Left lung (tissue), 10 donors: ENCODE measurements around the gene FHOD3. TPM values are rescaled to one million over a fixed set of nuclear protein-coding genes. Genes with fewer than 3 reads are reported as not detected.

Experiments
- ATAC-seq: fragments of 200-7000 bp; cut with Tn5 transposase; one replicate; pipeline ENCODE4 v1.9.1; 2020; ENCODE audit warnings: moderate library complexity
- DNase-seq, 4 donors: peaks; one replicate each; pipeline ENCODE4 v3.0.0-alpha.2; 2013 to 2020
- H3K27ac ChIP-seq, 2 donors: fragments of 200-600 bp; sonication (generic) in 1 of 2; one replicate each; pipeline versions ENCODE4 v1.5.0 to v1.8.0; 2020 to 2021
- H3K27me3 ChIP-seq, 2 donors: fragments of 200-600 bp; sonication (generic) in 1 of 2; one replicate each; pipeline versions ENCODE4 v1.5.0 to v1.8.0; 2020 to 2021
- H3K36me3 ChIP-seq, 2 donors: fragments of 200-600 bp; sonication (generic) in 1 of 2; one replicate each; pipeline versions ENCODE4 v1.5.0 to v1.8.0; 2020 to 2021
- H3K4me1 ChIP-seq, 2 donors: fragments of 200-600 bp; one replicate each; pipeline ENCODE4 v1.8.0; 2021
- H3K4me3 ChIP-seq, 2 donors: fragments of 200-600 bp; sonication (generic) in 1 of 2; one replicate each; pipeline versions ENCODE4 v1.5.0 to v1.8.0; 2020 to 2021; ENCODE audit warnings: mild to moderate bottlenecking in 1 of 2
- H3K9me3 ChIP-seq, 2 donors: fragments of 200-600 bp; sonication (generic) in 1 of 2; one replicate each; pipeline versions ENCODE4 v1.5.0 to v1.8.0; 2020 to 2021
- CTCF ChIP-seq, 2 donors: fragments of 200-600 bp; sonication (generic) in 1 of 2; IDR thresholded peaks; one replicate each; pipeline versions ENCODE4 v1.5.0 to v1.8.0; 2021; ENCODE audit warnings: antibody characterized with exemption in 2 of 2
- intact Hi-C, 2 donors: fragments of 100-400 bp; cut with DNase I; formaldehyde crosslinking; loops; one replicate each; pipeline versions ENCODE4 v1.11.2 to v1.14.2; 2022
- polyA plus RNA-seq, 6 donors: library from polyadenylated mRNA; unstranded; fragments of 120-200 nt; gene quantifications; one replicate each; pipeline ENCODE4 v1.2.1, GENCODE V29; 2013; ENCODE audit not compliant: insufficient read length in 6 of 6
- total RNA-seq, 2 donors: library from RNA; stranded (reverse); fragmentation: NEBNext Ultra II Directional; extraction: Animal tissue kit (Norgen Biotek cat#: 25700); gene quantifications; one replicate each; pipeline ENCODE4 v1.2.1, GENCODE V29; 2021
- donor health status: DM: no; HTN: yes; CAD: no.
- donor health status: DM: no; HTN: no; CAD: no.

FHOD3 gene
- total and polyA plus RNA-seq, 8 donors: 0.55 to 2.9 (median 1.5) TPM

- H3K4me1 ChIP-seq: no peaks in the 10 kb centered on the region
- intact Hi-C loops: no loop called here
- H3K9me3 ChIP-seq: no peaks in the 10 kb centered on the region
- no peak for DNase-seq
- H3K27me3 ChIP-seq: peaks cover 0 to 4% of the 10 kb centered on the region in 2 donors
- H3K36me3 ChIP-seq: no peaks in the 10 kb centered on the region
- H3K27ac ChIP-seq: no peak overlapping the region
- no peak overlapping the region for H3K4me3 ChIP-seq
- no peak for TF ChIP-seq CTCF (IDR thresholded peaks at IDR 0.05)
- ATAC-seq: peak; percentile 30
These were observed 405.0 kb downstream of the FHOD3 start for GRCh38 chr18:36702401-36703013.

GRCh38 chr18:36704156-36704555 lies 406.6 kb downstream of the FHOD3 start:
- no peaks in the 10 kb centered on the region for H3K9me3 ChIP-seq
- TF ChIP-seq CTCF (IDR thresholded peaks at IDR 0.05): no peak
- H3K27ac ChIP-seq: no peak overlapping the region
- H3K4me1 ChIP-seq: no peaks in the 10 kb centered on the region
- no peaks in the 10 kb centered on the region for H3K36me3 ChIP-seq
- H3K4me3 ChIP-seq: no peak overlapping the region
- no peak for ATAC-seq
- intact Hi-C loops: no loop called here
- H3K27me3 ChIP-seq: peaks cover 0 to 4% of the 10 kb centered on the region in 2 donors
- no peak for DNase-seq

- Histone ChIP-seq H3K27ac (no peak overlapping the region), H3K36me3 (no peaks in the 10 kb centered on the region), H3K4me3 (no peak overlapping the region), H3K9me3 (no peaks in the 10 kb centered on the region), H3K27me3 (peaks cover 0 to 4% of the 10 kb centered on the region in 2 donors), H3K4me1 (no peaks in the 10 kb centered on the region)
- no peak for DNase-seq
- TF ChIP-seq CTCF (IDR thresholded peaks at IDR 0.05): no peak
- ATAC-seq: no peak
- intact Hi-C loops: no loop called here
These were observed 408.8 kb downstream of the FHOD3 start for GRCh38 chr18:36706134-36706881.

GRCh38 chr18:36708366-36708765 lies 410.9 kb downstream of the FHOD3 start:
- Histone ChIP-seq H3K27me3 (peaks cover 0 to 4% of the 10 kb centered on the region in 2 donors), H3K9me3 (no peaks in the 10 kb centered on the region), H3K36me3 (no peaks in the 10 kb centered on the region), H3K4me1 (no peaks in the 10 kb centered on the region), H3K4me3 (no peak overlapping the region), H3K27ac (no peak overlapping the region)
- no peak for ATAC-seq
- intact Hi-C loops: no loop called here
- DNase-seq: no peak
- no peak for TF ChIP-seq CTCF (IDR thresholded peaks at IDR 0.05)

- Histone ChIP-seq H3K4me3 (no peak overlapping the region), H3K36me3 (no peaks in the 10 kb centered on the region), H3K27ac (no peak overlapping the region), H3K9me3 (no peaks in the 10 kb centered on the region), H3K4me1 (no peaks in the 10 kb centered on the region), H3K27me3 (peaks cover 0 to 4% of the 10 kb centered on the region in 2 donors)
- ATAC-seq: no peak
- TF ChIP-seq CTCF (IDR thresholded peaks at IDR 0.05): no peak
- no peak for DNase-seq
- intact Hi-C loops: no loop called here
These were observed 411.8 kb downstream of the FHOD3 start for GRCh38 chr18:36709315-36709714.
